Prostate gland (tissue), 2 donors: ENCODE measurements around the gene CDH7. TPM values are rescaled to one million over a fixed set of nuclear protein-coding genes. Genes with fewer than 3 reads are reported as not detected.

Experiments used
- DNase-seq: peaks from one replicate; pipeline ENCODE4 v3.0.0-alpha.2; 2019; ENCODE audit warnings: low spot score
- H3K27ac ChIP-seq, 2 donors: fragments of 200-600 bp; sonication (generic); 2 replicates each; pipeline ENCODE4 v1.5.1; 2017 to 2019
- H3K27me3 ChIP-seq: fragments of 200-600 bp; sonication (generic); replicated peaks from 2 replicates; pipeline ENCODE4 v1.5.1; 2019; ENCODE audit not compliant: insufficient read depth
- H3K36me3 ChIP-seq, 2 donors: fragments of 200-600 bp; sonication (generic); 1 replicate in 1 of 2; 2 replicates in 1 of 2; pipeline versions ENCODE4 v1.5.1 to v1.8.1; 2017 to 2019
- H3K4me1 ChIP-seq: fragments of 200-600 bp; sonication (generic); replicated peaks from 2 replicates; pipeline ENCODE4 v1.5.1; 2019
- H3K4me3 ChIP-seq, 2 donors: fragments of 200-600 bp; sonication (generic); 2 replicates each; pipeline ENCODE4 v1.5.1; 2017 to 2019
- H3K9me3 ChIP-seq: fragments of 200-600 bp; sonication (generic); 2 replicates; pipeline ENCODE4 v1.5.1; 2017
- CTCF ChIP-seq, 4 experiments: fragments of 200-600 bp in 2 of 4; fragments of 450-650 bp in 2 of 4; sonication (generic) in 2 of 4; IDR thresholded peaks; 1 replicate in 3 of 4; 2 replicates in 1 of 4; pipeline ENCODE4 v1.5.1; 2016 to 2019; ENCODE audit warnings: antibody characterized with exemption in 4 of 4, mild to moderate bottlenecking in 2 of 4, moderate library complexity in 2 of 4
- POLR2A ChIP-seq: fragments of 450-650 bp; IDR thresholded peaks from one replicate; pipeline ENCODE4 v1.6.1; 2016; ENCODE audit warnings: antibody characterized with exemption, mild to moderate bottlenecking
- POLR2AphosphoS5 ChIP-seq: sonication (generic); formaldehyde crosslinking; IDR thresholded peaks from one replicate; pipeline ENCODE4 v1.6.1; 2017; ENCODE audit warnings: antibody characterized with exemption
- WGBS: methylation state at CpG from one replicate; pipeline ENCODE4 v1.1.5; 2018; 5-methylcytosine and 5-hydroxymethylcytosine counted together
- intact Hi-C: fragments of 100-400 bp; cut with DNase I; formaldehyde crosslinking; loops from one replicate; pipeline ENCODE4 v1.14.2; 2022
- total RNA-seq, 2 donors: library from RNA; depleted of rRNA; stranded (reverse); fragments of >200 nt; gene quantifications; one replicate each; pipeline ENCODE4 v1.1.0, GENCODE V29; 2016

The CDH7 gene
- total RNA-seq, 2 donors from 2014 or later: 1.0 TPM

GRCh38 chr18:65754121-65754520 lies 3.3 kb downstream of the CDH7 start:
- WGBS: 29% methylated on average over 3 of the region's 3 CpGs
- intact Hi-C loops: no loop called here
- Histone ChIP-seq H3K36me3 (no peaks in the 10 kb centered on the region), H3K9me3 (no peaks in the 10 kb centered on the region), H3K27me3 (no peaks in the 10 kb centered on the region), H3K27ac (no peak overlapping the region), H3K4me1 (no peaks in the 10 kb centered on the region), H3K4me3 (no peak overlapping the region)
- TF ChIP-seq POLR2A (no peak), POLR2AphosphoS5 (no peak), CTCF (IDR thresholded peaks at IDR 0.05) (no peak)
- DNase-seq: no peak

- Histone ChIP-seq H3K27ac (no peak overlapping the region), H3K4me1 (no peaks in the 10 kb centered on the region), H3K4me3 (no peak overlapping the region), H3K9me3 (no peaks in the 10 kb centered on the region), H3K36me3 (no peaks in the 10 kb centered on the region), H3K27me3 (no peaks in the 10 kb centered on the region)
- TF ChIP-seq POLR2A (no peak), CTCF (IDR thresholded peaks at IDR 0.05) (no peak), POLR2AphosphoS5 (no peak)
- no peak for DNase-seq
- intact Hi-C loops: no loop called here
Observed at GRCh38 chr18:65755616-65756015, 4.8 kb downstream of the CDH7 start.

GRCh38 chr18:65760457-65760856 lies 9.6 kb downstream of the CDH7 start:
- DNase-seq: no peak
- no peak overlapping the region for H3K4me3 ChIP-seq
- TF ChIP-seq POLR2A (no peak), POLR2AphosphoS5 (no peak), CTCF (IDR thresholded peaks at IDR 0.05) (no peak)
- H3K36me3 ChIP-seq: no peaks in the 10 kb centered on the region
- no peak overlapping the region for H3K27ac ChIP-seq
- WGBS: 100% methylated on average over 1 of the region's 1 CpG
- H3K27me3 ChIP-seq: no peaks in the 10 kb centered on the region
- H3K9me3 ChIP-seq: no peaks in the 10 kb centered on the region
- intact Hi-C loops: no loop called here
- no peaks in the 10 kb centered on the region for H3K4me1 ChIP-seq

- intact Hi-C loops: no loop called here
- 66% methylated on average over 3 of the region's 3 CpGs for WGBS
- H3K4me1 ChIP-seq: no peaks in the 10 kb centered on the region
Observed at GRCh38 chr18:65761636-65762295, 11.0 kb downstream of the CDH7 start.

More at GRCh38 chr18:65761636-65762295, 11.0 kb downstream of the CDH7 start:
- no peak overlapping the region for H3K4me3 ChIP-seq
- no peaks in the 10 kb centered on the region for H3K9me3 ChIP-seq
- no peak for DNase-seq
- no peaks in the 10 kb centered on the region for H3K27me3 ChIP-seq
- TF ChIP-seq POLR2A: no peak
- TF ChIP-seq POLR2AphosphoS5: no peak
- TF ChIP-seq CTCF (IDR thresholded peaks at IDR 0.05): no peak
- no peaks in the 10 kb centered on the region for H3K36me3 ChIP-seq
- H3K27ac ChIP-seq: no peak overlapping the region
